HepG2 (cell line): ENCODE results near the gene PANK4. TPM values are rescaled to one million over a fixed set of nuclear protein-coding genes. Genes with fewer than 3 reads are reported as not detected.

Experiments used
- CENPX ChIP-seq: sonication (generic); formaldehyde crosslinking; IDR thresholded peaks from 2 replicates; pipeline ENCODE4 v1.9.0; 2021; ENCODE audit warnings: mild to moderate bottlenecking, missing genetic modification reagents, moderate library complexity
- CREB1 ChIP-seq, 2 experiments: fragments of 450-650 bp in 1 of 2; IDR thresholded peaks; 2 replicates each; pipeline ENCODE4 v1.6.1; 2016 to 2017; ENCODE audit warnings: control low read depth in 1 of 2, mild to moderate bottlenecking in 1 of 2, missing compliant biosample characterization in 1 of 2, missing genetic modification characterization in 1 of 2
- CREM ChIP-seq, 2 experiments: sonication (generic) in 1 of 2; formaldehyde crosslinking in 1 of 2; IDR thresholded peaks; 2 replicates each; pipeline versions ENCODE4 v1.4.0 to v1.6.1; 2016 to 2020; ENCODE audit warnings: antibody characterized with exemption in 1 of 2, mild to moderate bottlenecking in 1 of 2, missing genetic modification reagents in 1 of 2
- ETS1 ChIP-seq: sonication (generic); formaldehyde crosslinking; IDR thresholded peaks from 2 replicates; pipeline ENCODE4 v1.4.0; 2020; ENCODE audit warnings: missing genetic modification reagents
- GATAD2A ChIP-seq: IDR thresholded peaks from 2 replicates; pipeline ENCODE4 v1.6.1; 2016
- HMG20B ChIP-seq: conservative IDR thresholded peaks from 2 replicates; pipeline ENCODE4 v1.6.1; 2016; ENCODE audit warnings: missing genetic modification reagents, missing compliant biosample characterization
- IRF9 ChIP-seq: sonication (generic); formaldehyde crosslinking; IDR thresholded peaks from 2 replicates; pipeline ENCODE4 v1.8.0; 2022; ENCODE audit warnings: missing genetic modification reagents, mild to moderate bottlenecking, borderline replicate concordance
- KLF15 ChIP-seq: sonication (generic); formaldehyde crosslinking; IDR thresholded peaks from 2 replicates; pipeline ENCODE4 v1.8.1; 2023; ENCODE audit warnings: borderline replicate concordance, mild to moderate bottlenecking, inconsistent platforms, missing genetic modification reagents, mixed read lengths
- MEIS2 ChIP-seq: sonication (generic); formaldehyde crosslinking; IDR thresholded peaks from 2 replicates; pipeline ENCODE4 v1.9.0; 2021; ENCODE audit warnings: mild to moderate bottlenecking, missing genetic modification reagents
- MTA3 ChIP-seq: sonication (generic); formaldehyde crosslinking; IDR thresholded peaks from 2 replicates; pipeline ENCODE4 v1.4.0; 2020; ENCODE audit warnings: missing genetic modification reagents
- NFAT5 ChIP-seq: sonication (generic); formaldehyde crosslinking; IDR thresholded peaks from 2 replicates; pipeline ENCODE4 v1.4.0; 2020; ENCODE audit warnings: missing genetic modification reagents
- POLR2A ChIP-seq, 2 experiments: IDR thresholded peaks; 2 replicates each; pipeline ENCODE4 v1.6.1; 2011; ENCODE audit warnings: low read depth in 2 of 2, low read length in 2 of 2, mild to moderate bottlenecking in 1 of 2, moderate library complexity in 1 of 2; ENCODE audit not compliant: insufficient read depth in 1 of 2
- PRPF4 ChIP-seq: fragments of 200-400 bp; formaldehyde crosslinking; IDR thresholded peaks from 2 replicates; pipeline ENCODE4 v1.6.1; 2016; ENCODE audit warnings: low read length, low read depth; ENCODE audit not compliant: poor library complexity, severe bottlenecking
- SIX4 ChIP-seq: sonication (generic); formaldehyde crosslinking; IDR thresholded peaks from 2 replicates; pipeline ENCODE4 v1.4.0; 2020; ENCODE audit warnings: missing genetic modification reagents
- SRSF9 ChIP-seq: fragments of 200-400 bp; formaldehyde crosslinking; IDR thresholded peaks from 2 replicates; pipeline ENCODE4 v1.6.1; 2018; ENCODE audit warnings: borderline replicate concordance, mild to moderate bottlenecking, low read depth, low read length; ENCODE audit not compliant: insufficient read depth, poor library complexity, severe bottlenecking
- STAG1 ChIP-seq: sonication (generic); formaldehyde crosslinking; IDR thresholded peaks from 2 replicates; pipeline ENCODE4 v1.4.0; 2020; ENCODE audit warnings: missing genetic modification reagents
- ZFP41 ChIP-seq: sonication (generic); formaldehyde crosslinking; IDR thresholded peaks from 2 replicates; pipeline ENCODE4 v1.4.0; 2020; ENCODE audit warnings: mild to moderate bottlenecking, missing genetic modification reagents, borderline replicate concordance
- ZIK1 ChIP-seq: sonication (generic); formaldehyde crosslinking; IDR thresholded peaks from 2 replicates; pipeline ENCODE4 v1.5.0; 2020; ENCODE audit warnings: mild to moderate bottlenecking, low read depth, missing genetic modification reagents, borderline replicate concordance
- ZNF143 ChIP-seq: sonication (generic); formaldehyde crosslinking; IDR thresholded peaks from 2 replicates; pipeline ENCODE4 v1.4.0; 2020; ENCODE audit warnings: missing genetic modification reagents
- ZNF432 ChIP-seq: sonication (generic); formaldehyde crosslinking; IDR thresholded peaks from 2 replicates; pipeline ENCODE4 v1.5.0; 2020; ENCODE audit warnings: missing genetic modification reagents, mild to moderate bottlenecking, borderline replicate concordance
- ZNF543 ChIP-seq: sonication (generic); formaldehyde crosslinking; IDR thresholded peaks from 2 replicates; pipeline ENCODE4 v1.4.0; 2020; ENCODE audit warnings: mild to moderate bottlenecking, missing genetic modification reagents
- ZNF652 ChIP-seq: IDR thresholded peaks from 2 replicates; pipeline ENCODE4 v1.6.1; 2016; ENCODE audit warnings: low read depth, borderline replicate concordance
- ZNF724P ChIP-seq: sonication (generic); formaldehyde crosslinking; IDR thresholded peaks from 2 replicates; pipeline ENCODE4 v1.8.0; 2022; ENCODE audit warnings: missing genetic modification reagents, borderline replicate concordance
- ZNF782 ChIP-seq: sonication (generic); formaldehyde crosslinking; IDR thresholded peaks from 2 replicates; pipeline ENCODE4 v1.4.0; 2020; ENCODE audit warnings: missing genetic modification reagents, mild to moderate bottlenecking, borderline replicate concordance
- polyA plus RNA-seq, 8 experiments: library from polyadenylated mRNA; depleted of rRNA in 3 of 8; stranded (reverse) in 7 of 8; unstranded in 1 of 8; fragments of >200 nt; fragmentation: Illumina TruSeq in 4 of 8; extraction: Trizol in 4 of 8; gene quantifications; 2 replicates each; pipeline versions ENCODE4 v1.2.1 to v1.2.3, GENCODE V29; 2011 to 2016; ENCODE audit warnings: low read depth in 4 of 8, missing spikeins in 1 of 8, mixed read lengths in 1 of 8; ENCODE audit not compliant: insufficient read depth in 1 of 8
- total RNA-seq, 5 experiments: library from RNA; depleted of rRNA; stranded (reverse); fragments of >200 nt; fragmentation: Illumina TruSeq; extraction: Trizol; gene quantifications; 2 replicates each; pipeline ENCODE4 v1.2.3, GENCODE V29; 2016; ENCODE audit warnings: low read depth in 1 of 5

Gene PANK4
- total and polyA plus RNA-seq, 2 of the 13 experiments (the other 11 are each of a cell fraction or from before 2014, with no cell fraction given), result 17.4 to 19.3 TPM

- TF ChIP-seq CREB1 (IDR thresholded peaks at IDR 0.05) (no peak), CREB1 (CRISPR knock-in tag; IDR thresholded peaks at IDR 0.05) (no peak), ZNF543 (CRISPR knock-in tag) (no peak), IRF9 (CRISPR knock-in tag) (no peak), MTA3 (CRISPR knock-in tag) (no peak), ZNF143 (CRISPR knock-in tag) (no peak), ZNF724P (CRISPR knock-in tag) (0 out of 2 replicates have a peak, but pooled peaks have one; percentile 22), SIX4 (CRISPR knock-in tag) (no peak), ZNF652 (CRISPR knock-in tag) (no peak), NFAT5 (no peak), PRPF4 (no peak), ZNF782 (CRISPR knock-in tag) (no peak), ZIK1 (no peak), MEIS2 (CRISPR knock-in tag) (no peak), CENPX (CRISPR knock-in tag) (no peak), GATAD2A (no peak), SRSF9 (no peak), ETS1 (no peak), POLR2A (IDR thresholded peaks at IDR 0.05; ENCODE audit: insufficient read depth in 1 of 2, low read depth in 2 of 2, low read length in 2 of 2) (no peak), STAG1 (CRISPR knock-in tag) (peak; percentile 89), ZFP41 (CRISPR knock-in tag) (no peak), CREM (IDR thresholded peaks at IDR 0.05) (no peak), CREM (CRISPR knock-in tag; IDR thresholded peaks at IDR 0.05) (no peak), KLF15 (no peak), HMG20B (CRISPR knock-in tag) (no peak), ZNF432 (CRISPR knock-in tag) (no peak)
Measured at GRCh38 chr1:2554621-2555387, 28.4 kb upstream of the PANK4 start (continued).
